Measurements from ENCODE around the gene GAS7. TPM values are rescaled to one million over a fixed set of nuclear protein-coding genes. Genes with fewer than 3 reads are reported as not detected.
"Not testable (repeated sequence)": the region's sequence is repeated elsewhere in the genome, so short reads cannot be mapped to it uniquely, and the experiment has no call there.

Gene GAS7
- total and polyA plus RNA-seq, 2 donors (not counting 1 experiment from before 2014, with no cell fraction given): 3.4 to 13.6 TPM

DNA sequence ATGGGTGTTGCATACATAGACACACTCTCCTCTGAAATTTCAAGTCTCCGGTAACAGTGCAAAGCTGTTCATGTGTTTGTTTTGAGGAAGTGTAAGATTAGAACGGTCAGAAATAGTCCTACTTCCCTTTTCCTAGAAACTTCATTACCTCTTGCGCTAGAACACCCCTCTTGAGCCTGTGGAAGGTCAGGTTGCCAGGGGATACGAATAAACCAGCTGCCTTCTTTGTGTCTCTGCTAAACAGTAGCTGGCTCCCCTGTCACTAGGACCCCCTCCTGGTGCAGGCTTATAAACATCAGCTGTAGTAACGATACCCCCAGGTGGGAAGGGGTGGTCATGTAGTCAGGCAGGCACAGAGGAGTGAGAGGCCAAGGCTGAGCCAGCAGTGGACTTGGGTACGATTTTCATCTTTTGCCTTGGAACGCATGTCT lies 179.9 kb downstream of the GAS7 start:
- H3K27me3 ChIP-seq (replicated peaks in 1 of 4; ENCODE audit: control extremely low read depth in 1 of 4, control insufficient read depth in 3 of 4, insufficient read depth in 4 of 4, low read length in 3 of 4): no peaks in the 10 kb centered on the region
- no peak overlapping the region for H2AFZ ChIP-seq (ENCODE audit: insufficient read depth, low read depth, low read length, poor library complexity, severe bottlenecking)
- peaks cover 30 to 52% of the 10 kb centered on the region in 2 donors for H3K4me1 ChIP-seq (ENCODE audit: control insufficient read depth in 2 of 2, insufficient read depth in 2 of 2, low read length in 2 of 2)
- H3K4me3 Mint-ChIP-seq: peak overlapping the region; percentile 66
- peak overlapping the region; percentile 42 for H3K9ac ChIP-seq (ENCODE audit: low read length)
- H3K9me3 ChIP-seq (ENCODE audit: control extremely low read depth in 1 of 3, control insufficient read depth in 2 of 3, insufficient read depth in 1 of 3, low read length in 2 of 3): no peaks in the 10 kb centered on the region
- H3K79me2 ChIP-seq (ENCODE audit: control insufficient read depth, insufficient read depth, low read length): peaks cover 4% of the 10 kb centered on the region
- H4K20me1 ChIP-seq (ENCODE audit: control insufficient read depth, insufficient read depth, low read length, poor library complexity, severe bottlenecking): no peaks in the 10 kb centered on the region
- ChIA-PET POLR2A (interaction anchor here (0.8 kb wide), 1 partner anchor 22 kb away, joined by 5 read pairs; no protein-coding TSS in a partner anchor), CTCF (interaction anchor here (1.0 to 1.6 kb wide), 5 partner anchors 9 to 208 kb away, joined by 3 to 5 read pairs (median 4); no protein-coding TSS in a partner anchor)
- WGBS (ENCODE audit: insufficient coverage): 25% methylated on average over 5 of the region's 7 CpGs
- no peaks in the 10 kb centered on the region for H3K27me3 Mint-ChIP-seq
- peaks cover 47% of the 10 kb centered on the region for H3K4me1 Mint-ChIP-seq
- intact Hi-C loops (cut with micrococcal nuclease): loop anchor here (1.0 to 5.0 kb wide), 2 partner anchors 15 to 34 kb away; no protein-coding TSS in a partner anchor
- no peaks in the 10 kb centered on the region for H3K9me3 Mint-ChIP-seq (ENCODE audit: insufficient read depth)
- peak overlapping the region; percentile 70 for H3K4me2 ChIP-seq (replicated peaks; ENCODE audit: low read depth, low read length, poor library complexity, severe bottlenecking)
- ATAC-seq (ENCODE audit: low read depth): peak; percentile 78
- peak overlapping the region in 1 of 5 experiments; percentile 42 for H3K4me3 ChIP-seq (ENCODE audit: control extremely low read depth in 1 of 5, extremely low read depth in 1 of 5, insufficient read depth in 1 of 5, low read depth in 2 of 5, low read length in 4 of 5)
- TF ChIP-seq, protein P1, sequence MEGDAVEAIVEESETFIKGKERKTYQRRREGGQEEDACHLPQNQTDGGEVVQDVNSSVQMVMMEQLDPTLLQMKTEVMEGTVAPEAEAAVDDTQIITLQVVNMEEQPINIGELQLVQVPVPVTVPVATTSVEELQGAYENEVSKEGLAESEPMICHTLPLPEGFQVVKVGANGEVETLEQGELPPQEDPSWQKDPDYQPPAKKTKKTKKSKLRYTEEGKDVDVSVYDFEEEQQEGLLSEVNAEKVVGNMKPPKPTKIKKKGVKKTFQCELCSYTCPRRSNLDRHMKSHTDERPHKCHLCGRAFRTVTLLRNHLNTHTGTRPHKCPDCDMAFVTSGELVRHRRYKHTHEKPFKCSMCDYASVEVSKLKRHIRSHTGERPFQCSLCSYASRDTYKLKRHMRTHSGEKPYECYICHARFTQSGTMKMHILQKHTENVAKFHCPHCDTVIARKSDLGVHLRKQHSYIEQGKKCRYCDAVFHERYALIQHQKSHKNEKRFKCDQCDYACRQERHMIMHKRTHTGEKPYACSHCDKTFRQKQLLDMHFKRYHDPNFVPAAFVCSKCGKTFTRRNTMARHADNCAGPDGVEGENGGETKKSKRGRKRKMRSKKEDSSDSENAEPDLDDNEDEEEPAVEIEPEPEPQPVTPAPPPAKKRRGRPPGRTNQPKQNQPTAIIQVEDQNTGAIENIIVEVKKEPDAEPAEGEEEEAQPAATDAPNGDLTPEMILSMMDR (IDR thresholded peaks at IDR 0.05): no peak
- TF ChIP-seq EZH2 (IDR thresholded peaks at IDR 0.05; ENCODE audit: borderline replicate concordance, insufficient read depth, low read depth, low read length, poor library complexity, severe bottlenecking): no peak
- H3K36me3 ChIP-seq (replicated peaks in 1 of 2; ENCODE audit: control extremely low read depth in 1 of 2, control insufficient read depth in 1 of 2, extremely low read depth in 1 of 2, insufficient read depth in 2 of 2, low read length in 1 of 2): no peaks in the 10 kb centered on the region
- peak; percentile 74 for DNase-seq
- H3K27ac ChIP-seq (ENCODE audit: low read length in 2 of 2): peak overlapping the region; percentile 58 to 61
- peak overlapping the region; percentile 17 for H3K27ac Mint-ChIP-seq

DNA sequence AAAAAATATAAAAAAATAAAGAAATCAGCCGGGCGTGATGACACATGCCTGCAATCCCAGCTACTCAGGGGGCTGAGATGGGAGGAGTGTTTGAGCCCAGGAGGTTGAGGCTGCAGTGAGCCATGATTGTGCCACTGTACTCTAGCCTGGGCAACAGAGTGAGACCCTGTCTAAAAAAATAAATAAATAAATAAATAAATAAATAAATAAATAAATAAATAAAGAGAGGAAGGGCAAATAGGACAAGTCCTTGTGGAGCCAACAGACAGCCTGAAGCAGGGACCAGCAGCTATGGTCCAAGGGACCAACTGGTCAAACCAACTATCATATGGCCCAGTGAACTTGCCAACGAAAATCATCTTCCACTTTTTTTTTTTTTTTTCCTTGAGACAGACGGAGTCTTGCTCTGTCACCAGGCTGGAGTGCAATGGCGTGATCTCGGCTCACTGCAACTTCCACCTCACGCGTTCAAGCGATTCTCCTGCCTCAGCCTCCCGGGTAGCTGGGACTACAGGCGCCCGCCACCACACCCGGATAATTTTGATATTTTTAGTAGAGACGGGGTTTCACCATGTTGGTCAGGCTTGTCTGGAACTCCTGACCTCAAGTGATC lies 181.3 kb downstream of the GAS7 start:
- not testable (repeated sequence) for H3K4me3 ChIP-seq (ENCODE audit: control extremely low read depth in 1 of 5, extremely low read depth in 1 of 5, insufficient read depth in 1 of 5, low read depth in 2 of 5, low read length in 4 of 5); H3K79me2 ChIP-seq (ENCODE audit: control insufficient read depth, insufficient read depth, low read length); H3K36me3 ChIP-seq (replicated peaks in 1 of 2; ENCODE audit: control extremely low read depth in 1 of 2, control insufficient read depth in 1 of 2, extremely low read depth in 1 of 2, insufficient read depth in 2 of 2, low read length in 1 of 2); DNase-seq; H3K27ac Mint-ChIP-seq; H3K4me2 ChIP-seq (replicated peaks; ENCODE audit: low read depth, low read length, poor library complexity, severe bottlenecking); H3K9ac ChIP-seq (ENCODE audit: low read length); H3K27me3 ChIP-seq (replicated peaks in 1 of 4; ENCODE audit: control extremely low read depth in 1 of 4, control insufficient read depth in 3 of 4, insufficient read depth in 4 of 4, low read length in 3 of 4); H3K9me3 Mint-ChIP-seq (ENCODE audit: insufficient read depth); H3K9me3 ChIP-seq (ENCODE audit: control extremely low read depth in 1 of 3, control insufficient read depth in 2 of 3, insufficient read depth in 1 of 3, low read length in 2 of 3); H3K4me3 Mint-ChIP-seq; H2AFZ ChIP-seq (ENCODE audit: insufficient read depth, low read depth, low read length, poor library complexity, severe bottlenecking); ATAC-seq (ENCODE audit: low read depth); H3K27me3 Mint-ChIP-seq; H3K27ac ChIP-seq (ENCODE audit: low read length in 2 of 2); H4K20me1 ChIP-seq (ENCODE audit: control insufficient read depth, insufficient read depth, low read length, poor library complexity, severe bottlenecking)
- 95% methylated on average over 11 of the region's 14 CpGs for WGBS (ENCODE audit: insufficient coverage)
- peaks cover 36 to 59% of the 10 kb centered on the region in 2 donors for H3K4me1 ChIP-seq (ENCODE audit: control insufficient read depth in 2 of 2, insufficient read depth in 2 of 2, low read length in 2 of 2)
- ChIA-PET POLR2A (interaction anchor here (0.8 to 1.3 kb wide), 2 partner anchors 17 to 97 kb away, joined by 3 to 9 read pairs; no protein-coding TSS in a partner anchor), CTCF (interaction anchor here (0.7 to 1.5 kb wide), 2 partner anchors 208 to 210 kb away, joined by 3 to 4 read pairs; no protein-coding TSS in a partner anchor)
- intact Hi-C loops (cut with micrococcal nuclease): loop anchor here (5.0 kb wide), 1 partner anchor 35 kb away; no protein-coding TSS in a partner anchor
- peaks cover 53% of the 10 kb centered on the region for H3K4me1 Mint-ChIP-seq

Measured in B cell (primary cell).